ENCODE results near the gene WDR35. TPM values are rescaled to one million over a fixed set of nuclear protein-coding genes. Genes with fewer than 3 reads are reported as not detected.

WDR35 gene
- total and polyA plus RNA-seq, 10 of the 15 experiments (the other 5 are each of a cell fraction or from before 2014, with no cell fraction given) = 3.0 to 9.3 (median 6.3) TPM

- Histone ChIP-seq H3K4me2 (ENCODE audit: control insufficient read depth, insufficient read depth) (0 out of 2 replicates have a peak overlapping the region, but pooled peaks have one; percentile 30), H2AFZ (ENCODE audit: control insufficient read depth, low read depth, low read length) (peak overlapping the region; percentile 13; the same call in 1 of the 2 replicates), H3K79me2 (ENCODE audit: control insufficient read depth, insufficient read depth, low read length) (no peaks in the 10 kb centered on the region), H4K20me1 (ENCODE audit: control insufficient read depth, insufficient read depth) (no peaks in the 10 kb centered on the region), H3K9ac (ENCODE audit: control insufficient read depth, insufficient read depth, low read length) (no peak overlapping the region), H3K27ac (ENCODE audit: control insufficient read depth, insufficient read depth) (no peak overlapping the region), H3K36me3 (ENCODE audit: control insufficient read depth in 2 of 2, insufficient read depth in 2 of 2, low read length in 1 of 2) (no peaks in the 10 kb centered on the region), H3K4me1 (ENCODE audit: control insufficient read depth, insufficient read depth, low read length) (peaks cover 9% of the 10 kb centered on the region), H3K4me3 (no peak overlapping the region), H3K9me3 (replicated peaks; ENCODE audit: control insufficient read depth, insufficient read depth, low read length) (no peaks in the 10 kb centered on the region), H3K27me3 (replicated peaks in 1 of 2; ENCODE audit: control insufficient read depth in 2 of 2, insufficient read depth in 2 of 2, low read length in 1 of 2) (no peaks in the 10 kb centered on the region)
- POLR2A ChIA-PET = no interaction called here
- SMC1A ChIA-PET (ENCODE audit: uncharacterized antibody, unreplicated experiment) = interaction anchor here (0.8 to 1.2 kb wide), 2 partner anchors 10 to 11 kb away, joined by 3 to 4 read pairs; no protein-coding TSS in a partner anchor
- RAD21 ChIA-PET (ENCODE audit: unreplicated experiment) = interaction anchor here (0.6 to 1.9 kb wide), 8 partner anchors 25 to 978 kb away, joined by 3 to 4 read pairs (median 3); no protein-coding TSS in a partner anchor
- in situ Hi-C loops (cut with MboI) (loop anchor here (5.0 to 10.0 kb wide), 3 partner anchors 512 to 1342 kb away; no protein-coding TSS in a partner anchor), intact Hi-C loops (cut with micrococcal nuclease; ENCODE audit: unreplicated experiment) (loop anchor here (5.0 kb wide), 4 partner anchors 177 to 1477 kb away; no protein-coding TSS in a partner anchor)
- WGBS (ENCODE audit: insufficient coverage, insufficient replicate concordance, low lambda C conversion rate, missing lambda C conversion rate) = 59% methylated on average over 11 of the region's 11 CpGs
- CTCF ChIA-PET = interaction anchor here (0.9 to 4.2 kb wide), 11 partner anchors 9 to 1343 kb away, joined by 3 to 22 read pairs (median 4); no protein-coding TSS in a partner anchor
- DNase-seq (ENCODE audit: low read depth, low spot score) (no peak), FAIRE-seq (no peak), ATAC-seq (no peak; the same call in 2 of the 3 replicates)
- TF ChIP-seq TCF12 (IDR thresholded peaks at IDR 0.05; ENCODE audit: low read depth, low read length) (0 out of 2 replicates have a peak, but pooled peaks have one; percentile 13), KAT2A (conservative IDR thresholded peaks at IDR 0.05; ENCODE audit: control insufficient read depth, low read depth, low read length) (no peak), MLLT1 (IDR thresholded peaks at IDR 0.05) (no peak), PKNOX1 (IDR thresholded peaks at IDR 0.05) (no peak)
- no TSS peak for BruUV-seq (replicated peaks)
Measured at GRCh38 chr2:19864381-19864780, 125.5 kb downstream of the WDR35 start.

Measured in GM12878 (cell line).